ENCODE measurements around the gene NRN1L.

NRN1L gene

DNA sequence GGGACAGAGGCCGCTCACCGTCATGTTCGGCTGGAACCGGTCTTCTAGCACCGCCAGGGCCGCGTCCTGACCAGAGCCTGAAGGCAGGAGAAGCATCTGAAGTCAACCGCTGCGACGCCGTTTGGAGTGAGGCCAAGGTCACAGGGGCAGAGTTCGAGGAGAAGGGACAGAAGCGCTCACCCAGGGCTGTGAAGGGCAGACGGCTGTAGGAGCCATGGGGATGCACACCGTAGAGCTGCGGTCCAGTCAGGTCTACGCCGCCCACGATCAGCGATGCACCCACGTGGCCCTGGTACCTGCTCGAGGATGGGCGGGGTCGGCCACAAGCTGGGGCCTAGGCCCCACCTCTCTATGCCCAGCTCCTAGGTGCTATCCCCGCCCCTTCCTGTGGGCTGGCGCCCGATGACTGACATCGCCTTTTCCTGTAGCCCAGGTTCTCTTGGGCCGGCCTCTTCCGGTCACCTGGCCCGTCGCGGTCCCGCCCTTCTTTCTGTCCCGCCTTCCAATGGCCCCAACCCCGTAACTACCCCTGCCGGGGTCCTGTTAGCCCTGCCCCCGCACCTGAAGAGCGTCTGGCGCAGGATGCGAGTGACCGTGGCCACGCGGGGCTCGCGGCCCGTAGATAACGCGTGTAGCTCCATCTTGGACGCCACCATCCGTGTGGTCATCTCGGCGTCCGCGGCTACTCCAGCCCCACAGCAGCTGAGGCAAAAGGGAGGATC, 50.9 kb downstream of the NRN1L start:
- DNase-seq (ENCODE audit: low spot score), result peak; percentile 97
